Muscle of arm (tissue), 12 donors: ENCODE results near the gene PMEPA1. TPM values are rescaled to one million over a fixed set of nuclear protein-coding genes. Genes with fewer than 3 reads are reported as not detected.

Experiments used
- DNase-seq: peaks from one replicate; pipeline ENCODE4 v3.0.0-alpha.2; 2013
- polyA plus RNA-seq, 12 donors: library from polyadenylated mRNA; unstranded; fragments of 120-200 nt; gene quantifications; one replicate each; pipeline ENCODE4 v1.2.1, GENCODE V29; 2013; ENCODE audit not compliant: insufficient read length in 12 of 12

Gene PMEPA1
- polyA plus RNA-seq, 12 donors: 16.1 to 93.0 (median 22.5) TPM

- no peak for DNase-seq
Measured at GRCh38 chr20:57695012-57695411, 14.8 kb downstream of the PMEPA1 start.

- DNase-seq: no peak
Measured at GRCh38 chr20:57694481-57694880, 15.3 kb downstream of the PMEPA1 start.

GRCh38 chr20:57693670-57694329, 16.0 kb downstream of the PMEPA1 start:
- no peak for DNase-seq

GRCh38 chr20:57693002-57693582, 16.7 kb downstream of the PMEPA1 start:
- DNase-seq: no peak

DNA sequence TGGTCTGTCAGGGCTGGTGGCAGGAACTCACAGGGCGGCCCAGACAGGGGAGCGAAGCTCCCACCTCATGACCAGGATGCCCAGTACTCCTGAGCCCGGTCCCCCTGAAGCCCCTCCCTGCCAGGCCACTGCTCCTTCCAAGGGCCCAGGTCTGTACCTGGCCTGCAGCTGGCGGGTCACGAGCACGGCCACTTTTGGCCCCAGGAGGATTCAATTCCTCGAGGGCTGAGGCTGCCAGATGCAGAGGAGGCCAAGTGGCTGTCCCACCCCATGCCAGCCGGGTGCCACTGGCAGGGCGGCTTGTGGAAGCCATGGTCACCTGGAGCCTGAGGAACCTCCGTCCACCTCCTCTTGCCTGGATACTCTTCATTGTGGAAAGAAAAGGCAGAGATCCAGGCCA, 17.4 kb downstream of the PMEPA1 start:
- no peak for DNase-seq

DNA sequence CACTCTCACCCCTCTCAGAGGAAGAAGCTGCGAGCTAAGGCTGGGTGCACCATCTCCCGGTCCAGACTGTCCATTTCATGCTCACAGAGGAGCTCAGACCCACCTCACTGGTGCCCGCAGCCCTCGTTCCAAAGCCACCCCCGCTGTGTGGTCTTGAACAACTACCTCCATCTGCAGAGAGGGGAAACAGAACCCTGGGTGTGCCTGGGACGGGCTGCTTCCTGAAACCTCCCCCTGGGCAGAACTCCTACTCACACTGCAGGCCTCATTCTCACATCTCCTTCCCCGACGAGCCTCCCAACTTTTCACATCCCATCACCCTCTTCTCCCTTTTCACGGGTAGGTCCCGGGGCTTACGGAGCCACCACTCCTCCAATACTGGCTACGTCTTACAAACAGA, 18.1 kb downstream of the PMEPA1 start:
- DNase-seq: no peak

DNA sequence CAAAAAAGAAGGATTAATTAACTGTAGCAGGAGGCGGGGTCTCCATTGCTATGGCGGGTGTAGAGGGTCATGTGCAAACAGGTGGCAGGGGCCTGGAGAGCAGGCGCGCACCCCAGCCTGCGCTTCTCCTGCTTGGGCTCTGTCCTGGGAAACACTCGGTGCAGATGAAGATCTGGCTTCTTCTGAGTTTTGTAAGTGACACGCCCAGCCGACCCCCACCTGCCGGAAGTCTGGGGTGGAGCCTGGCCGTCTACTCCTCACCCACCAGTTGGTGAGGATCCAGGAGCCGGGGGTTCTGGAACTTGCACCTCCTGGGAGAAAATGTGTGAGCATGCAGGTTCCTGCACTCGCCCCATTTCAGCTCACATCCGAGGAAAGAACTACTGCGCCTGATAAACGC, 19.3 kb downstream of the PMEPA1 start:
- DNase-seq: no peak

DNA sequence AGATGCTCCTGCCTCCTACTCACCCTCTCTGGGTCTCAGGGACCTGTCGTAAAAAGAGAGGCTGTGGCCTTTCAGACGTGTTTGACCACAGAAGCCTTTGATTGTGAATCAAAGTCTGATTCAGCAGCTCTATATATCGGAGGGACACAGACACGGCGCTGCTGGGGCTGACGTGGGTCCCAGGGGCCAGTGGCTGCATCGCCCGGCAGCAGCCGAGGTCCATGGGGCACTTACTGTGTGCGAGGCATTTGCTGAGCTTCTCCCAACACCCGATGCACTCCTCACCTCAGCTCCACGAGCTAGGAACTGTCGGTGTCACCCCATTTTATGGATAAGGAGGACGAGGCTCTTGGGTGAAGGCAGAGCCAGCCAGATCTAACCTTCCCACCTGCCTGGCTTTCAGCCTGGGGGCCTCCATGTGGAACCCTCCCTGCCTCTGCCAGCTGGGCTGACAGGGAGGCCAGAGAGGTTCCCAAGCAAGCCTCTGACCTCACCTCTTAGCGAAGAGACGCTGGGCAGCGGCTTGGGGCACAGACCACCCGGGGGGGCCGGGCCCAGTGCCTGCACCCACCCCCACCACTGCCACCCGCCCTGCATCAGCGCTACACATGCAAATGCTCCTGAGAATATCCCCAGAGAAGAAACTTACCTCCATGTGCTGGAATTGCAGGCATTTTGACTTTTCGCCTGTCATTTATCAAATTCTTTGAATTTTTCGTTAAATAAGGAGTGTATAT, 19.9 kb downstream of the PMEPA1 start:
- DNase-seq: no peak

- no peak for DNase-seq
Measured at GRCh38 chr20:57688864-57689263, 21.0 kb downstream of the PMEPA1 start.

GRCh38 chr20:57688295-57688694, 21.5 kb downstream of the PMEPA1 start:
- no peak for DNase-seq

GRCh38 chr20:57686931-57687652, 22.7 kb downstream of the PMEPA1 start:
- no peak for DNase-seq

DNA sequence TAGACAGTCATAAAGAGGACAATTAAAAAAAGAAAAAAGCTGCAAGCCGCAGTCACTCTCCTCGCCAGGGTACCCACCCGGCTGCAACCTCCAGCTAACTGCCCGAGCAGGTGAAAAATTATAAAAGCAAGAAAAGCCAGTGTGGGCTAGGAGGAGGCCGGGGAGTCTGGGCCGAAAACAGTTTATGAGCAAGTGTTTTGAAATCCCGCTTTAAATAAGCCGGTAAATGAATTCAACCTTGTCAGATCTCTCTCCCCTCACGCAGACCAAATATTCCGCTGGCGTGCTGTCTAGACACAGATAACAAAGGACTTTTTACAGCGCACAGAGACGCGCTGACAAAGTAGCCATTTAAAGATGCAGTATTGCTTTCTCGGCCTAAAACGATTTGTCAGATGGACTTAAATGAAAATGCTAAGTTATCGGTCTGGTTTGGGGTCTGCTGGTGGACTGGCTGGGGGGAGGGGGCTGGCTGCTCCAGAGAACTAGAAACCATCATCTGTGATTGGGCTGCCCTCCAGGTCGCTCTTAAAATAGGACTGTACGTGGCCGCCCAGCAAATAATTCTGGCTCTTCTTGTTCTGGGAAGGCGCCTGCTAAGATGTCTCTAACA, 24.6 kb downstream of the PMEPA1 start:
- peak; percentile 27 for DNase-seq

DNA sequence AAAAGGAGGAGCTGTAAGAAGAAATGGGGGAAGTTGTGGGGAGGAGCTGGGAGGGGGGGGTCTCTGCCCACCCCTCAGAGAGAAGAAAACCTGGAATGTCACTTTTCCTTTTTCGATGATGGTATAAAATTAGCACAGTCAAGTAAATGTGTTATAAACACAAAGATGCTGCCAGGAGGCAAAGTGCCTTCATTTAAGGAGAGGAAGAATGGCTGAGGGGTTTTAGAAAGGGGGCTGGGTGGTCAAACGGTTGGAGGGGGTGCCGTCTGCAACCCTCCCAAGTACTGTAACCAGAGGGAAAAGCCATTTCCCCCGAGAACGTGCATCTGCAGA, 25.0 kb downstream of the PMEPA1 start:
- no peak for DNase-seq

- DNase-seq: no peak
Measured at GRCh38 chr20:57683881-57684807, 25.7 kb downstream of the PMEPA1 start.

- DNase-seq: no peak
Measured at GRCh38 chr20:57683287-57683686, 26.5 kb downstream of the PMEPA1 start.

DNA sequence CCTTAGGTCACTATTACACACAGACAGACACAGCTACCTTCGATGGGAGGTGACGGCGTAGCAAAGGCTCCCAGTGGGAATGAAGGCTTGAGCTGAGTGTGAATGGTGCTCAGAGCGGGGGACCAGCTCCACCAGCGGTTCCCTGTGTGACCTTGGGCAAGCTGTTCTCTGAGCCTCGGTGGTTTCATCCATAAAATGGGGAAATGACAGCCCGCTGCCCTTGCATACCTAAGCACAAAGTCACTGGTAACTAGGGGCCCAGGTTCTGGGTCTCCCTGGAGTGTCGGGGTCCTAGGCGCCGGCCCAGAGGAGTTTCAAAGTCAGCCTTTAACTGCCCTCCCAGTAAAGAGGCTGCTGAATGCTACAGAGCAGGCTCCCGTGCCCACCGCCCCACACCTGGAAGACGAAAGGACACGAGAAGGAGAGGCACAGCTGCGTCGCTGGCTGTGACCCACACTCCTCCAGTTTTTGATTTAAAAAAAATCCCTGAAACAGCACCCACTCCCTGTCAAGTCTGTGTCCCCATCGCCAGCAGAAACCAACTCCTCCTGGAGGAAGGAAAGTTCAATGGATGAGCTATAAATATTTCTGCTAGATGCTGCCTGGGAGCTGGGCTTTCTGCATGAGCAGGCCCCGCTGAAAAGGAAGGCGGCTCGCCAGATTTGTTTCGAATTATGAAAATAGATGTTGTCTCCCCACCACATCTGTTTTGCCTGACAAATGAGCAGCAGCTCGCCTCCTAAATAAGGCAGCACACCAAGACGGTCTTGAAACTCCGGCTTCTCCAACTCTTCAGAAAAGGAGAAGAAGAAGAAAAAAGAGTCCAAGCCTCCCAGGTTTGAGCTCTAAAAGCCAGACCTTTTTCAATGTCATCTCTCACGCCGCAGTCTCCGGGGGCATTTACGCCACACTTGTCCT, 27.4 kb downstream of the PMEPA1 start:
- DNase-seq: peak; percentile 78

GRCh38 chr20:57680934-57681914, 28.6 kb downstream of the PMEPA1 start:
- no peak for DNase-seq

- no peak for DNase-seq
Measured at GRCh38 chr20:57680131-57680716, 29.6 kb downstream of the PMEPA1 start.
